Subcutaneous adipose tissue (tissue), 4 donors: Measurements from ENCODE around the gene NTM. TPM values are rescaled to one million over a fixed set of nuclear protein-coding genes. Genes with fewer than 3 reads are reported as not detected.

Experiments
- CTCF ChIP-seq: fragments of 450-650 bp; IDR thresholded peaks from one replicate; pipeline ENCODE4 v1.5.1; 2016; ENCODE audit warnings: low read depth, mild to moderate bottlenecking, control low read depth, antibody characterized with exemption, moderate library complexity
- total RNA-seq, 4 donors: library from RNA; depleted of rRNA; stranded (reverse); fragments of >200 nt; gene quantifications; one replicate each; pipeline ENCODE4 v1.1.0, GENCODE V29; 2016

Gene NTM
- total RNA-seq, 4 donors from 2014 or later, result 1.5 to 5.7 (median 1.7) TPM

DNA sequence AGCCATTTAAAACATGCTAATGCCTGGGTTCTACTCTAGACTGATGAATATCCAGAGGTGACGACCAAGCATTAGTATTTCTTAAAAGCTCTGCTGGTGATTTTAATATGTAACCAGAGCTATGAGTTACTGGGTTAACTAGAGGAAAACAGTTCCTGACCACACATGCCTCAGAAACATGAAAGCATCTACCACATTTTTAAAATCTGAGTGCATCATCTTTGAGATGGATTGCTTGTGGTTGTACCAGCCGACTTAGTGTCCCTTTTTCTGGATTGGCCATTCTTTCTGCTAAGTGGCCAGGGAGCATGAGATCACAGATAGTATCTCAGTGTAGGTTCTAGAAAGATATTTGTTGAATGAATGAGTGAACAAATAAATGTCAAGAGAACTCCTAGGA lies 152.4 kb downstream of the NTM start:
- TF ChIP-seq CTCF, result no peak

GRCh38 chr11:131530407-131530806 lies 160.0 kb downstream of the NTM start:
- TF ChIP-seq CTCF, result no peak

DNA sequence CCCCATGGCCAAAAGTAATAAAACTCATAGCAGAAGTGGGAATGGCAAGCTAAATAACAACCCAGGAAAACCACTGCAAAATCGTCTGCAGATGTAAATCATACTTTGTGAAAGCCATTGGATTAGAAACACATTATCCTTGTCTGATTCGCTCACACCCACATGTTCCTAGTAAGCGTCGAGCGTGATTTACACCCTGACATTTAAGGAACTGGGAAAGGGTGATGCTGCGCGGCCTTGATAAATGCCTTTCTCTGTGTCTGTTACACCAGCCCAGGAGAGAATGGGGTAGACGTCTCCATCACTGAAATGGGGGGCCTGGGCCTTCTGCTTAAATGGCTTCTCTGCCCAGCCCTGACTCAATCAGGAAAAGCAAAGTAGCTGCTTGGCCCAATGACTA lies 162.7 kb downstream of the NTM start:
- no peak for TF ChIP-seq CTCF

- TF ChIP-seq CTCF, result no peak
Measured at GRCh38 chr11:131533998-131534397, 163.6 kb downstream of the NTM start.

- no peak for TF ChIP-seq CTCF
Measured at GRCh38 chr11:131534611-131535010, 164.2 kb downstream of the NTM start.

- TF ChIP-seq CTCF, result no peak
Measured at GRCh38 chr11:131536159-131536558, 165.7 kb downstream of the NTM start.

DNA sequence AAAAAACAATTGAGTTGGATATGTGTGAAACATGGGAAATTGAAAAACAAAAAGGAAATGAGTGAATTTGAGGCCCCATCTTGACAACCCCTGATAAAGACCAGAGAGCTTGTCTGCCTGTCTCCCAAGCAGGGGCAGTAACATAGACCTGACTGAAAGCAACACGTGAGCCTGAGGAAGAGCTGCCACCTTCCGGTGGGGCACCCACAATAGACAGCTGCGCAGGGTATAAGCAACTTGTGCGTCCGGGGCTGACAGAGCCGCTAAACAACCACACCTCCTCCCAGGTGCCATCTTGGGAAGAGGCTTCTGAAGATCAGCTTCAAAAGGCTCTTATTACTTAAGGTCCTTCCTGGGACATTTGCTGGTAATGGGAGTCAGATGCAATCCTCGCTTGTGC lies 166.8 kb downstream of the NTM start:
- no peak for TF ChIP-seq CTCF
